OCI-LY3 (cell line): ENCODE data around the gene INHA.

Experiments
- H2AFZ ChIP-seq: fragments of 200-600, 300-600 bp; shearing (Covaris generic); 2 replicates; pipeline ENCODE4 v1.6.0; 2014; ENCODE audit warnings: antibody characterized with exemption, low read depth, low read length
- H3K27ac ChIP-seq: fragments of 200-600, 300-600 bp; sonication (generic); 2 replicates; pipeline ENCODE4 v1.5.1; 2014; ENCODE audit warnings: mild to moderate bottlenecking, low read length, moderate library complexity, mixed read lengths
- H3K27me3 ChIP-seq: fragments of 200-600, 300-600 bp; sonication (generic); 2 replicates; pipeline ENCODE4 v1.6.1; 2014; ENCODE audit warnings: low read depth, low read length, mixed read lengths
- H3K36me3 ChIP-seq: fragments of 200-600, 300-600 bp; sonication (generic); replicated peaks from 2 replicates; pipeline ENCODE3; 2014; ENCODE audit warnings: low read depth, low read length, mixed read lengths
- H3K4me1 ChIP-seq: fragments of 300-600, 200-600 bp; sonication (generic); 2 replicates; pipeline ENCODE4 v1.6.1; 2014; ENCODE audit warnings: low read length, mixed read lengths
- H3K4me2 ChIP-seq: fragments of 200-600, 300-600 bp; sonication (generic); 2 replicates; pipeline ENCODE4 v1.6.1; 2014; ENCODE audit warnings: low read length, mixed read lengths
- H3K4me3 ChIP-seq: fragments of 300-600, 200-600 bp; sonication (generic); 2 replicates; pipeline ENCODE4 v1.5.1; 2014; ENCODE audit warnings: antibody characterized with exemption, mild to moderate bottlenecking, low read length, moderate library complexity
- H3K79me2 ChIP-seq: fragments of 300-600, 200-600 bp; shearing (Covaris generic); 2 replicates; pipeline ENCODE4 v1.6.1; 2014; ENCODE audit warnings: mild to moderate bottlenecking, low read length, mixed read lengths
- H3K9ac ChIP-seq: fragments of 300-600, 200-600 bp; shearing (Covaris generic); 2 replicates; pipeline ENCODE4 v1.6.0; 2014; ENCODE audit warnings: mild to moderate bottlenecking, low read length, moderate library complexity
- H3K9me3 ChIP-seq: fragments of 200-600, 300-600 bp; shearing (Covaris generic); 2 replicates; pipeline ENCODE4 v1.6.1; 2014; ENCODE audit warnings: low read length, mixed read lengths; ENCODE audit not compliant: insufficient read depth
- H4K20me1 ChIP-seq: fragments of 200-600, 300-600 bp; sonication (generic); 2 replicates; pipeline ENCODE4 v1.6.1; 2016; ENCODE audit warnings: low read length, mixed read lengths; ENCODE audit not compliant: insufficient read depth
- EZH2phosphoT487 ChIP-seq: fragments of 200-600 bp; shearing (Covaris generic); IDR thresholded peaks from 2 replicates; pipeline ENCODE4 v1.6.1; 2018; ENCODE audit warnings: antibody characterized with exemption, mixed run types, low read depth
- TF ChIP-seq, protein P1 (sequence below): fragments of 200-600, 300-600 bp; sonication (generic); IDR thresholded peaks from 2 replicates; pipeline ENCODE4 v1.5.1; 2014; ENCODE audit warnings: antibody characterized with exemption, low read length, low read depth

Gene INHA

DNA sequence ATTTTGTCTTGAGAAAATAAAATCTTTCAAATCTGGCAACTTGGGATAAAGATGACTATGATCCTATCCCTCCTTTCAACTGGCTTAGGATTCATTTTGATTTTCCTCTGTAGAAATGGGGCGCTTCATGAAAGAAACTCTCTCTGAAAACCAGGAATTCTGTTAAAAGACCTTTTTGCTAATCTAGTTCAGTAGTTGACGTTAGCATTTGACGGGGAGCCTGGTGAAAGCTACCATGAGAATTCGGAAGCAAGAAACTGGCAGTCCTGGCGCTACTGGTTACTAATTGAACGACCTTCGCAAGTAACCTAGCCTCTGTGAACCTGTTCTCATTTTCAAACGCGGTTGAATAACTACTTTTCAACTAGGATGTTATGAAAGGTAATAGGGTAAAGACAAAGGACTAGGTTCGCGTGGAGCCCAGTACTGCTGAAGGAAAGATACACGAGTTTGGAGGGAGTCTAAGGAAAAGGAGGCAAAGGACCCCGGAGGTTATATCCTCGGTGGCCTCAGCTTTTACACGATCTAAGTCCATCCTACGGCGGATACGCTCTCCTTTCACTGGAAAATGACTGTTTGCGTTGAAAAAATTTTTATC lies 24.9 kb downstream of the INHA start:
- H2AFZ ChIP-seq: peak overlapping the region; percentile 56; the same call in 1 of the 2 replicates
- no peaks in the 10 kb centered on the region for H3K79me2 ChIP-seq
- peak overlapping the region; percentile 96 for H3K4me2 ChIP-seq
- no peaks in the 10 kb centered on the region for H3K36me3 ChIP-seq
- TF ChIP-seq, protein P1, sequence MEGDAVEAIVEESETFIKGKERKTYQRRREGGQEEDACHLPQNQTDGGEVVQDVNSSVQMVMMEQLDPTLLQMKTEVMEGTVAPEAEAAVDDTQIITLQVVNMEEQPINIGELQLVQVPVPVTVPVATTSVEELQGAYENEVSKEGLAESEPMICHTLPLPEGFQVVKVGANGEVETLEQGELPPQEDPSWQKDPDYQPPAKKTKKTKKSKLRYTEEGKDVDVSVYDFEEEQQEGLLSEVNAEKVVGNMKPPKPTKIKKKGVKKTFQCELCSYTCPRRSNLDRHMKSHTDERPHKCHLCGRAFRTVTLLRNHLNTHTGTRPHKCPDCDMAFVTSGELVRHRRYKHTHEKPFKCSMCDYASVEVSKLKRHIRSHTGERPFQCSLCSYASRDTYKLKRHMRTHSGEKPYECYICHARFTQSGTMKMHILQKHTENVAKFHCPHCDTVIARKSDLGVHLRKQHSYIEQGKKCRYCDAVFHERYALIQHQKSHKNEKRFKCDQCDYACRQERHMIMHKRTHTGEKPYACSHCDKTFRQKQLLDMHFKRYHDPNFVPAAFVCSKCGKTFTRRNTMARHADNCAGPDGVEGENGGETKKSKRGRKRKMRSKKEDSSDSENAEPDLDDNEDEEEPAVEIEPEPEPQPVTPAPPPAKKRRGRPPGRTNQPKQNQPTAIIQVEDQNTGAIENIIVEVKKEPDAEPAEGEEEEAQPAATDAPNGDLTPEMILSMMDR: no peak
- TF ChIP-seq EZH2phosphoT487: no peak
- no peaks in the 10 kb centered on the region for H3K9me3 ChIP-seq
- H4K20me1 ChIP-seq: no peaks in the 10 kb centered on the region
- peak overlapping the region; percentile 50 for H3K27ac ChIP-seq
- peak overlapping the region; percentile 85 for H3K4me3 ChIP-seq
- no peaks in the 10 kb centered on the region for H3K27me3 ChIP-seq
- H3K4me1 ChIP-seq: peaks cover 9% of the 10 kb centered on the region; the same call in 1 of the 2 replicates
- peak overlapping the region; percentile 89 for H3K9ac ChIP-seq

DNA sequence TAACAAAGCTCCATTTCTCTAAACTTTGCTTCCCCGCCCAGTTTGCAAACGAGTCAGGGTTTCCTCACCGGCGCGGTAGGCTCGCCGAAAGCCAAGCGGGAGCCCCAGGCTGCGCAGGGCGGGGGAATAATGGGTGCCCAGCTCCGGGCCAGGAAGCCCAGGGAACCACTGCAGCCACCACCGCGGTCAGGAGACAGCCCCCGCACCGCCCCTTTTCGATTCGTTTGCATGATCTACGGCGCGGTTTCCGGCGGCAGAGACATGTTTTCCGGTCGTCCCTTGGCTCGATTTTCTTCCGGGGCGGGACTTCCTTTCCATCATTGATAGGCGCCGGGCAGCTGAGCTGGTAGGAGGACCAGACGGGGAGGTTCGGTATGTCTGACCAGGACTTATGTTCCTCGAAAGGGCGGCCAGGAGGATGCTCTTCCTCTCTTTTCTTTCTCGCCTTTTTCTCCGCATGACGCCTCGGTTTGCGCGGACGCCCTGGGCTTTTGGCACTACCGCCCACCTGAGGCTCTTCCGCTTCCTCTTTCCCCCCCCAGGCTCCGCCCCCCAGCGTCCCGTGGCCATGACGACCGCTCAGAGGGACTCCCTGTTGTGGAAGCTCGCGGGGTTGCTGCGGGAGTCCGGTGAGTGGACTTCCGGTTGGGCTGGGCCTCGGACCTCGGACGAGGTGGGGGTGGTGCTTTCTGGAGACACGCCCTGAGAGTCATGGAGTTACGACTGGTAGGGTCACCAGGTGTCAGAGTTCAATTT lies 25.6 kb downstream of the INHA start, which contains the start of gene STK11IP:
Gene STK11IP (plus strand): TSS at position 306 of the 756 bp plus-strand sequence. CDS start 263 bp downstream, at position 569.
- TF ChIP-seq, protein P1: no peak
- TF ChIP-seq EZH2phosphoT487: no peak
- peaks cover 9% of the 10 kb centered on the region; the same call in 1 of the 2 replicates for H3K4me1 ChIP-seq

DNA sequence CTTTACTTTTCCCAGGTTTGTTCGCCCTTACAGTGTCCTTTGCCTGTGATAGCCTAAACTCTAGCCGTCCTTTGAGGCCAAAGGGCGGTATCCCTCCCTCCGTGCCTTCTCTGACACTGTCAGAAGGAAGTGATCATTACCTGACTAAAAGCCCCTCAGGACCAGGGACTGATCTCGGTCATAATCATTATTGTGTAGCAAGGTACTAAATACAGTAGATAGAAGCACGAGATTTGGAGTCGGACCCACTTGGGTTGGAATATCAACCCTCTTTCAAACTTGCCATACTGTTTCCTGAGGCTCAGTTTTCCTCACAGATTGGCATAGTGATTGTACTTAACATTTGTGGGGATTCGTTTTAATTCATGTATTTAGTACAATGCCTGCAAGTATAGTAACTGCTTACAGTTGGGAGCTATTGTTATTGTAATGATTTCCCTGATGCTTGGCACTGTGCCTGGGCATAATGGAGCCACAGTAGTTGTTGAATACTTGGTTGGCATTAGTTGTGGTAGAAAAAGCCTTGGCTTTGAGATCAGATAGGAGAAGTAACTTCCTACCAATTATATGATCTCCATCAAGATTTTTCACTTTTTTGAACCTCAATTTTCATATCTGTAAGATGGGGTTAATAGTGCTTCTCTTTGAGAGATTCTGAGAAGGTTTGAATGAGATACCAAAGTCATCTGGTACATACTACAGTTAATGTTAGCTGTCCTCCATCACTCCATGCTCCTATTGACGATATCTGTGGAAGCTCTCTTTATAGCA lies 26.4 kb downstream of the INHA start:
- no peak overlapping the region for H2AFZ ChIP-seq
- peak overlapping the region; percentile 89 for H3K9ac ChIP-seq
- no peaks in the 10 kb centered on the region for H3K79me2 ChIP-seq
- TF ChIP-seq EZH2phosphoT487: no peak
- TF ChIP-seq, protein P1: no peak
- H3K36me3 ChIP-seq: peaks cover 2% of the 10 kb centered on the region
- H3K4me3 ChIP-seq: peak overlapping the region; percentile 85
- no peaks in the 10 kb centered on the region for H3K27me3 ChIP-seq
- no peaks in the 10 kb centered on the region for H4K20me1 ChIP-seq
- H3K4me2 ChIP-seq: peak overlapping the region; percentile 95
- H3K9me3 ChIP-seq: no peaks in the 10 kb centered on the region
- peaks cover 13% of the 10 kb centered on the region for H3K4me1 ChIP-seq
- no peak overlapping the region for H3K27ac ChIP-seq

More for the DNA sequence above, 25.6 kb downstream of the INHA start, which contains the start of gene STK11IP:
- peak within 1 kb of the TSS; percentile 56 for H2AFZ ChIP-seq
- H4K20me1 ChIP-seq: no peaks in the 10 kb centered on the region
- H3K4me3 ChIP-seq: peak within 1 kb of the TSS; percentile 85
- peaks cover 2% of the 10 kb centered on the region for H3K36me3 ChIP-seq
- no peaks in the 10 kb centered on the region for H3K79me2 ChIP-seq
- H3K9ac ChIP-seq: peak within 1 kb of the TSS; percentile 89
- H3K27ac ChIP-seq: peak within 1 kb of the TSS; percentile 50
- H3K4me2 ChIP-seq: peak within 1 kb of the TSS; percentile 96
- no peaks in the 10 kb centered on the region for H3K9me3 ChIP-seq
- H3K27me3 ChIP-seq: no peaks in the 10 kb centered on the region

DNA sequence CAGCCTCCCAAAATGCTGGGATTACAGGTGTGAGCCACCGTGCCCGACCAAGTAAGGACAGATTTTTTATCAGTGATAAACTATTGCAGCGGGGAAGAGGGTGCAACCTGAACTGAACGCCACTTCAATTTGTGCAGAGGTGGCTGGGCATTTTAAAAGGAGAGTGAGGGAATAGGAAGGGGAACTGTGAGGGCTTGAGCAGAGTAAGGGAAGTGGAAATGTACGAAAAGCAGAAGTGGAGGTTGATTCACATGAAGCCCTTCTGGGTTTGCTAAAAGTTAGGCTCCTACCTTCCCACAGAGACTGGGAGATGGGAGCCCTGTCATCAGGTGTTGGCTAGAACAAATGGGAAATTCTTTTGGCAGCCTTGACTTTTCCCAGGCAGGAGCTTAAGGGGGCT lies 31.7 kb downstream of the INHA start:
- H3K36me3 ChIP-seq: peaks cover 2% of the 10 kb centered on the region
- no peaks in the 10 kb centered on the region for H3K27me3 ChIP-seq

More for the DNA sequence above, 31.7 kb downstream of the INHA start:
- Histone ChIP-seq H3K4me2 (peak overlapping the region; percentile 41), H4K20me1 (no peaks in the 10 kb centered on the region), H3K9me3 (no peaks in the 10 kb centered on the region), H2AFZ (no peak overlapping the region), H3K9ac (no peak overlapping the region), H3K79me2 (no peaks in the 10 kb centered on the region), H3K4me1 (peaks cover 14% of the 10 kb centered on the region), H3K27ac (peak overlapping the region; percentile 66), H3K4me3 (no peak overlapping the region)
- no peak for TF ChIP-seq EZH2phosphoT487
- TF ChIP-seq, protein P1: no peak
